GM19025 (cell line): Measurements from ENCODE around the gene GYPA.
"Not testable (repeated sequence)": the region's sequence is repeated elsewhere in the genome, so short reads cannot be mapped to it uniquely, and the experiment has no call there.

Source experiments
- ATAC-seq: cut with Tn5 transposase; IDR thresholded peaks from one replicate; pipeline ENCODE4 v1.9.1; 2021; ENCODE audit warnings: mild to moderate bottlenecking, low read depth, moderate library complexity; ENCODE audit not compliant: unreplicated experiment

The GYPA gene

GRCh38 chr4:144130167-144130566 lies 10.4 kb downstream of the GYPA start:
- not testable (repeated sequence) for ATAC-seq

DNA sequence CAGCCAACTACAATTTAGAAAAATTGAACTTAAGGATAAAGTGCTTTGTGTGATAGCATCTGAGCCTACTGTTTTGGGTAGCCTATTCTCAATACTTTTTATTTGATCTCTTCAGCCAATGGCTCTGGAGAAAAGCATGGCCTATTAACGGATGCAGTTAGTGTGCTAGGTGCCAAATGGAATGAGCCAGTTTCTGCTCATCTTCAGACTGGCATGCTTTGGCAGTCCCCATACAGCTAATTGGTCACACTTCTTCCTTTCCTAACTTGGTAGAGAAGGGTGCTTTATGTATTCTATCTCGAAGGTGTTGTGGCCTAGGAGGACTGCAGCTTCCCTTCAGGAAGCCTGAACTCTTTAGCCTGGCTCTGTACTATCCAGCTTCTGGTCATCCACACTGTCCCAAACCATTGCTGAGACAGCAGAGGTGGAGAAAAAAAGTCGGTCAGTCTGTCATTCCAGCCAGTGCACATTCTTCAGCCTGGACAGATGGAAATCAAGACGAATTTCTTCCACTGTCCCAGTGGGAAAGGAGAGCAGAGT lies 11.1 kb downstream of the GYPA start:
- ATAC-seq = not testable (repeated sequence)

- not testable (repeated sequence) for ATAC-seq
These were observed 11.7 kb downstream of the GYPA start for GRCh38 chr4:144128709-144129320.

- not testable (repeated sequence) for ATAC-seq
These were observed 15.4 kb downstream of the GYPA start for GRCh38 chr4:144125109-144125508.

- not testable (repeated sequence) for ATAC-seq
These were observed 16.4 kb downstream of the GYPA start for GRCh38 chr4:144123982-144124635.

- ATAC-seq = not testable (repeated sequence)
These were observed 17.2 kb downstream of the GYPA start for GRCh38 chr4:144123269-144123668.

GRCh38 chr4:144119752-144120151 lies 20.8 kb downstream of the GYPA start:
- not testable (repeated sequence) for ATAC-seq

DNA sequence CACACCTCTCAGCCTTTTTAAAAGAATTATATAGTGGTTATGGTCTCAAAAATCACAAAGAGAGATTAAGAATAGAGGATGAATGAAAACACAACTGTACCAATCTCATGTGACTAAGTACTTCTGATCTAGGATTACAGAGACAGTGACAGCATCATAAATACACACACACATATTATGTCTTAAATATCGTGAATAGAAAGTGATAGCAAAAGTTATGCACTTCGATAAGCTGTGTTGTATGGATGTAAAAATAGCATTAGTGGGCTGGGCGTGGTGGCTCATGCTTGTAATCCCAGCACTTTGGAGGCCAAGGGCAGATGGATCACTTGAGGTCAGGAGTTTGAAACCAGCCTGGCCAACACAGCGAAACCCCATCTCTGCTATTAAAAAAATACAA lies 25.0 kb downstream of the GYPA start:
- no peak for ATAC-seq

GRCh38 chr4:144113546-144113945 lies 27.0 kb downstream of the GYPA start:
- no peak for ATAC-seq

DNA sequence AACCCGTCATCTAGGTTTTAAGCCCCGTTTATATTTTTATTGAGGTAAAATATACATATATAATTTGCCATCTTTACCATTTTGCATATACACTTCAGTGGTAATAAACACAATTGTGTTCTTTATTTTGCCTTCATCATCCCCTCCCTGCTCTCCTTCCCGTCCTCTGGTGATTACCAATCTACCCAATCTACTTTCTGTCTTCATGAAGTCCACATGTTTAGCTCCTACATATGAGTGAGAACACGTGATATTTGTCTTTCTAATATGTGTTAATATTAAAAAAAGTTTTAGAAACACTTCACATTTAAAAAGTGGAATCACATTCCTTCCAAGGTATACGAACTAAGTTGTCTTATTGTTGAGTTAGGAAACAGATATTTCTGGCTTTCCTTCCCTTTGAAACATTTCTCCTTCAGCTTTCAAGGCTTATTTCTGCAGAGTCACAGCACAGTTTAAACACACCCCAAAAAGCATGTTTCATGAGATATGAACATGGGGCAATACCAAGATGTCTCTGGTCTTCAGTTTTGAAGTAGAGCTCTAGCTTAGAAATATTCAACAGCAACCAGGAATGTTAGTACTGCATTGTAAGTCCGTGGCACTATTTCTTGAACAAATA lies 35.9 kb downstream of the GYPA start:
- ATAC-seq = no peak

DNA sequence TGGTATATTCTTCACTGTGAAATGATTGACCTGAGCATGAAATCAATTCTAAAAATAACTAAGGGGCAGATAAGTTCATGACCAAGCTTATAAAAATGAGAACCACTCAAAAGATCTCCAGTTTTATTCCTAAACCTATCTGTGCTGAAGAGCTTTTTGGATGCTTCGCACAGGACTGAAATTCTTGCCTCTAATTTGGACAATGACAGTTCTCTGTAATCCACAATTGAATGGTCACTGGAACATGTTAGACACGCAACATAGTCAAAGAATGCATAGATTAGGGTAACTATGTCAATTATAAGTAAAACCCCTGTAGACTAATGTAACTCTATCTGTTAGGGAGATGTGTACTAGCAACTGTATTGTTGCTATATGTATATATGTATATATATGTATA lies 42.7 kb downstream of the GYPA start:
- not testable (repeated sequence) for ATAC-seq

GRCh38 chr4:144093995-144094394 lies 46.5 kb downstream of the GYPA start:
- ATAC-seq = not testable (repeated sequence)

- not testable (repeated sequence) for ATAC-seq
These were observed 49.3 kb downstream of the GYPA start for GRCh38 chr4:144091181-144091580.

- ATAC-seq = no peak
These were observed 49.8 kb downstream of the GYPA start for GRCh38 chr4:144090744-144091143.

GRCh38 chr4:144082053-144082452 lies 58.5 kb downstream of the GYPA start:
- ATAC-seq = not testable (repeated sequence)

GRCh38 chr4:144080135-144080534 lies 60.4 kb downstream of the GYPA start:
- not testable (repeated sequence) for ATAC-seq

- ATAC-seq = not testable (repeated sequence)
These were observed 61.8 kb downstream of the GYPA start for GRCh38 chr4:144078746-144079145.

DNA sequence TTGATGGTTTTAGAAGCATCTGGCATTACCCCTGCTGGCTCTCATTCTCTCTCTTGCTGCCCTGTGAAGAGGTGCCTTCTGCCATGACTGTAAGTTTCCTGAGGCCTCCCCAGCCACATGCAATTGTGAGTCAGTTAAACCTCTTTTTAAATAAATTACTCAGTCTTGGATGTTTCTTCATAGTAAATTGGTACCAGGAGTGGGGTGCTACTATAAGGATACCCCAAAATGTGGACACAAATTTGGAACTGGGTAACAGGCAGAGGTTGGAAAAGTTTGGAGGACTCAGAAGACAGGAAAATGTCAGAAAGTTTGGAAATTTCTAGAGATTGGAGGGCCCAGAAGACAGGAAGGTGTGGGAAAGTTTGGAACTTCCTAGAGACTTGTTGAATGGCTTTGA lies 79.0 kb downstream of the GYPA start:
- ATAC-seq = not testable (repeated sequence)

GRCh38 chr4:144060234-144060859 lies 80.2 kb downstream of the GYPA start:
- not testable (repeated sequence) for ATAC-seq
